A549 (cell line): ENCODE data around the gene ZNF205. TPM values are rescaled to one million over a fixed set of nuclear protein-coding genes. Genes with fewer than 3 reads are reported as not detected.

ENCODE experiments used
- ATAC-seq, 2 experiments: fragments of 200-7000 bp in 1 of 2; fragments of >200 bp in 1 of 2; cut with Nextera tagmentation in 1 of 2; cut with Tn5 transposase in 1 of 2; 3 replicates each; pipeline versions ENCODE4 v1.8.0 to v1.9.1; 2018 to 2020; ENCODE audit warnings: mild to moderate bottlenecking in 1 of 2, moderate library complexity in 1 of 2
- CTCF ChIA-PET: fragments of 300-600 bp; sonication (Branson Sonifier 250); formaldehyde crosslinking; extraction: SDS; loops from one replicate; lab custom pipeline; 2021; ENCODE audit warnings: antibody characterized with exemption, inconsistent platforms; lab: Yijun Ruan, JAX
- POLR2A ChIA-PET: fragments of 350-600 bp; formaldehyde crosslinking; extraction: SDS; loops from one replicate; lab custom pipeline; 2021; ENCODE audit warnings: antibody characterized with exemption, inconsistent platforms; lab: Yijun Ruan, JAX
- DNase-seq, 2 experiments: peaks; one replicate each; pipeline versions ENCODE4 v3.0.0 to v3.0.0-alpha.2; 2011 to 2016; ENCODE audit warnings: low read depth in 1 of 2, low spot score in 1 of 2
- FAIRE-seq: peaks from 2 replicates; lab custom pipeline; 2011; peaks lifted over from hg19 to GRCh38; lab: Jason Lieb, UNC
- H3K27ac ChIP-seq, 2 experiments: fragments of >200 bp; sonication (Bioruptor Twin); formaldehyde crosslinking; 3 replicates each; pipeline ENCODE4 v1.5.1; 2016 to 2017
- H3K4me1 ChIP-seq: fragments of >200 bp; sonication (Bioruptor Twin); formaldehyde crosslinking; 3 replicates; pipeline ENCODE4 v1.6.1; 2016
- H3K4me2 ChIP-seq: fragments of >200 bp; sonication (Bioruptor Twin); formaldehyde crosslinking; 3 replicates; pipeline ENCODE4 v1.6.1; 2016
- H3K4me3 ChIP-seq: fragments of >200 bp; sonication (Bioruptor Twin); formaldehyde crosslinking; 3 replicates; pipeline ENCODE4 v1.5.1; 2016
- H3K9me3 ChIP-seq: fragments of >200 bp; sonication (Bioruptor Twin); formaldehyde crosslinking; 3 replicates; pipeline ENCODE4 v1.6.1; 2016
- BHLHE40 ChIP-seq: IDR thresholded peaks from 2 replicates; pipeline ENCODE4 v1.6.1; 2012; ENCODE audit warnings: low read depth, low read length, inconsistent platforms
- CBX8 ChIP-seq: fragments of 200-600 bp; sonication (generic); IDR thresholded peaks from 2 replicates; pipeline ENCODE4 v1.6.1; 2016
- CEBPB ChIP-seq, 2 experiments: fragments of >200 bp in 1 of 2; sonication (Bioruptor Twin) in 1 of 2; formaldehyde crosslinking in 1 of 2; IDR thresholded peaks; 2 replicates each; pipeline ENCODE4 v1.6.1; 2012 to 2016
- HDAC2 ChIP-seq: fragments of 200-600 bp; sonication (generic); IDR thresholded peaks from 2 replicates; pipeline ENCODE4 v1.6.1; 2016
- HES2 ChIP-seq: fragments of >200 bp; sonication (Bioruptor Twin); formaldehyde crosslinking; IDR thresholded peaks from 2 replicates; pipeline ENCODE4 v1.6.1; 2016
- HOXB5 ChIP-seq: fragments of 250-450 bp; sonication (Bioruptor Pico); IDR thresholded peaks from 2 replicates; pipeline ENCODE4 v1.5.0; 2020; ENCODE audit warnings: mild to moderate bottlenecking, moderate library complexity
- KDM1A ChIP-seq: fragments of 200-600 bp; sonication (generic); IDR thresholded peaks from 2 replicates; pipeline ENCODE4 v1.6.1; 2016; ENCODE audit warnings: low read depth, mild to moderate bottlenecking
- PBX3 ChIP-seq: IDR thresholded peaks from 2 replicates; pipeline ENCODE4 v1.6.1; 2012
- PHF8 ChIP-seq: fragments of 200-600 bp; sonication (generic); IDR thresholded peaks from 2 replicates; pipeline ENCODE4 v1.6.1; 2016; ENCODE audit warnings: low read depth, mild to moderate bottlenecking, antibody characterized with exemption, moderate library complexity, borderline replicate concordance
- RAD21 ChIP-seq, 2 experiments: fragments of >200 bp in 1 of 2; sonication (Bioruptor Twin) in 1 of 2; formaldehyde crosslinking in 1 of 2; IDR thresholded peaks in 1 of 2; conservative IDR thresholded peaks in 1 of 2; 2 replicates in 1 of 2; 3 replicates in 1 of 2; pipeline ENCODE4 v1.6.1; 2012 to 2018; ENCODE audit warnings: inconsistent platforms in 1 of 2
- RFX5 ChIP-seq: fragments of 450-650 bp; IDR thresholded peaks from 2 replicates; pipeline ENCODE4 v1.7.1; 2014; ENCODE audit warnings: antibody characterized with exemption, mild to moderate bottlenecking, moderate library complexity
- SREBF2 ChIP-seq: fragments of 450-650 bp; IDR thresholded peaks from 2 replicates; pipeline ENCODE4 v1.6.1; 2014; ENCODE audit warnings: mild to moderate bottlenecking, moderate library complexity
- TFCP2L1 ChIP-seq: fragments of 250-450 bp; sonication (Bioruptor Pico); IDR thresholded peaks from 2 replicates; pipeline ENCODE4 v1.5.0; 2021; ENCODE audit warnings: mild to moderate bottlenecking
- WGBS: methylation state at CpG from one replicate; pipeline ENCODE4 v1.1.6; 2017; ENCODE audit errors: missing lambda C conversion rate; 5-methylcytosine and 5-hydroxymethylcytosine counted together
- polyA plus RNA-seq, 4 experiments: library from polyadenylated mRNA; depleted of rRNA in 3 of 4; stranded (reverse); fragments of >200 nt; fragmentation: RNase III in 1 of 4; extraction: RNeasy Plus Mini Kit Qiagen cat#74134 plus additional on column Dnase treatment in 1 of 4; gene quantifications; 2 replicates in 3 of 4; 3 replicates in 1 of 4; pipeline ENCODE4 v1.2.3, GENCODE V29; 2011 to 2017
- TF ChIP-seq, protein P1 (sequence below): fragments of 150-350 bp; IDR thresholded peaks from 2 replicates; pipeline ENCODE4 v1.6.1; 2014; ENCODE audit warnings: low read depth, mild to moderate bottlenecking, low read length
- TF ChIP-seq, protein P2 (sequence below): fragments of 450-650 bp; IDR thresholded peaks from 2 replicates; pipeline ENCODE4 v1.6.1; 2014; ENCODE audit warnings: antibody characterized with exemption
- TF ChIP-seq, protein P3 (sequence below): fragments of 250-450 bp; sonication (Bioruptor Pico); IDR thresholded peaks from 2 replicates; pipeline ENCODE4 v1.5.0; 2021; ENCODE audit warnings: mild to moderate bottlenecking, moderate library complexity, borderline replicate concordance

The ZNF205 gene
- polyA plus RNA-seq, 2 of the 4 experiments (the other 2 are of a cell fraction), result 4.3 to 9.6 TPM

DNA sequence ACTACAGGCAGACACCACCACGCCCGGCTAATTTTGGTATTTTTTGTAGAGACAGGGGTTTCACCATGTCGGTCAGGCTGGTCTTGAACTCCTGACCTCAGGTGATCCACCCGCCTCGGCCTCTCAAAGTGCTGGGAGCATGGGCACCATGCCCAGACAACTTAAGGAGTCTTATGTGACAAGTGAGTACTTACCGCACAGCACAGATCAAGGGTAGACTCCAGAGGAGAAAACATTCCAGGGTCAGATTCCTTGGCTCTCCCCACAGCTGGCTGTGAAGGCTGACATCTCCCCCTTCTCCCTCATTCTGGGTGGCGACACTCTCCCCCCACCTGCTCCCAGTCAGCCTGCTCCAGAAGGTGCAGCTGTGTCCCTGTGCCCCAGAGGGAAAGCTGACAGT lies 23.9 kb upstream of the ZNF205 start:
- H3K4me2 ChIP-seq, result no peak overlapping the region
- 50% methylated on average over 7 of the region's 7 CpGs for WGBS
- TF ChIP-seq SREBF2 (no peak), KDM1A (no peak), RFX5 (no peak), RAD21 (conservative IDR thresholded peaks at IDR 0.05 in 1 of 2, IDR thresholded peaks at IDR 0.05 in 1 of 2) (no peak), PBX3 (no peak), HOXB5 (CRISPR knock-in tag) (no peak), HES2 (no peak), BHLHE40 (no peak), PHF8 (no peak), HDAC2 (no peak), CBX8 (no peak)
- TF ChIP-seq, protein P1, sequence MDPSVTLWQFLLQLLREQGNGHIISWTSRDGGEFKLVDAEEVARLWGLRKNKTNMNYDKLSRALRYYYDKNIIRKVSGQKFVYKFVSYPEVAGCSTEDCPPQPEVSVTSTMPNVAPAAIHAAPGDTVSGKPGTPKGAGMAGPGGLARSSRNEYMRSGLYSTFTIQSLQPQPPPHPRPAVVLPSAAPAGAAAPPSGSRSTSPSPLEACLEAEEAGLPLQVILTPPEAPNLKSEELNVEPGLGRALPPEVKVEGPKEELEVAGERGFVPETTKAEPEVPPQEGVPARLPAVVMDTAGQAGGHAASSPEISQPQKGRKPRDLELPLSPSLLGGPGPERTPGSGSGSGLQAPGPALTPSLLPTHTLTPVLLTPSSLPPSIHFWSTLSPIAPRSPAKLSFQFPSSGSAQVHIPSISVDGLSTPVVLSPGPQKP, result no peak
- TF ChIP-seq, protein P2, sequence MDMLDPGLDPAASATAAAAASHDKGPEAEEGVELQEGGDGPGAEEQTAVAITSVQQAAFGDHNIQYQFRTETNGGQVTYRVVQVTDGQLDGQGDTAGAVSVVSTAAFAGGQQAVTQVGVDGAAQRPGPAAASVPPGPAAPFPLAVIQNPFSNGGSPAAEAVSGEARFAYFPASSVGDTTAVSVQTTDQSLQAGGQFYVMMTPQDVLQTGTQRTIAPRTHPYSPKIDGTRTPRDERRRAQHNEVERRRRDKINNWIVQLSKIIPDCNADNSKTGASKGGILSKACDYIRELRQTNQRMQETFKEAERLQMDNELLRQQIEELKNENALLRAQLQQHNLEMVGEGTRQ, result no peak
- TF ChIP-seq, protein P3, sequence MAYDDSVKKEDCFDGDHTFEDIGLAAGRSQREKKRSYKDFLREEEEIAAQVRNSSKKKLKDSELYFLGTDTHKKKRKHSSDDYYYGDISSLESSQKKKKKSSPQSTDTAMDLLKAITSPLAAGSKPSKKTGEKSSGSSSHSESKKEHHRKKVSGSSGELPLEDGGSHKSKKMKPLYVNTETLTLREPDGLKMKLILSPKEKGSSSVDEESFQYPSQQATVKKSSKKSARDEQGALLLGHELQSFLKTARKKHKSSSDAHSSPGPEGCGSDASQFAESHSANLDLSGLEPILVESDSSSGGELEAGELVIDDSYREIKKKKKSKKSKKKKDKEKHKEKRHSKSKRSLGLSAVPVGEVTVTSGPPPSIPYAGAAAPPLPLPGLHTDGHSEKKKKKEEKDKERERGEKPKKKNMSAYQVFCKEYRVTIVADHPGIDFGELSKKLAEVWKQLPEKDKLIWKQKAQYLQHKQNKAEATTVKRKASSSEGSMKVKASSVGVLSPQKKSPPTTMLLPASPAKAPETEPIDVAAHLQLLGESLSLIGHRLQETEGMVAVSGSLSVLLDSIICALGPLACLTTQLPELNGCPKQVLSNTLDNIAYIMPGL (CRISPR knock-in tag), result no peak
- CTCF ChIA-PET, result interaction anchor here (0.7 to 4.1 kb wide), 9 partner anchors 8 to 56 kb away, joined by 3 to 29 read pairs (median 5); partner anchors contain the start of gene IL32
- no peaks in the 10 kb centered on the region for H3K9me3 ChIP-seq
- DNase-seq (no peak), ATAC-seq (no peak), FAIRE-seq (no peak)
- no peak overlapping the region for H3K4me3 ChIP-seq
- H3K4me1 ChIP-seq, result no peaks in the 10 kb centered on the region
- H3K27ac ChIP-seq, result no peak overlapping the region
- POLR2A ChIA-PET, result no interaction called here

DNA sequence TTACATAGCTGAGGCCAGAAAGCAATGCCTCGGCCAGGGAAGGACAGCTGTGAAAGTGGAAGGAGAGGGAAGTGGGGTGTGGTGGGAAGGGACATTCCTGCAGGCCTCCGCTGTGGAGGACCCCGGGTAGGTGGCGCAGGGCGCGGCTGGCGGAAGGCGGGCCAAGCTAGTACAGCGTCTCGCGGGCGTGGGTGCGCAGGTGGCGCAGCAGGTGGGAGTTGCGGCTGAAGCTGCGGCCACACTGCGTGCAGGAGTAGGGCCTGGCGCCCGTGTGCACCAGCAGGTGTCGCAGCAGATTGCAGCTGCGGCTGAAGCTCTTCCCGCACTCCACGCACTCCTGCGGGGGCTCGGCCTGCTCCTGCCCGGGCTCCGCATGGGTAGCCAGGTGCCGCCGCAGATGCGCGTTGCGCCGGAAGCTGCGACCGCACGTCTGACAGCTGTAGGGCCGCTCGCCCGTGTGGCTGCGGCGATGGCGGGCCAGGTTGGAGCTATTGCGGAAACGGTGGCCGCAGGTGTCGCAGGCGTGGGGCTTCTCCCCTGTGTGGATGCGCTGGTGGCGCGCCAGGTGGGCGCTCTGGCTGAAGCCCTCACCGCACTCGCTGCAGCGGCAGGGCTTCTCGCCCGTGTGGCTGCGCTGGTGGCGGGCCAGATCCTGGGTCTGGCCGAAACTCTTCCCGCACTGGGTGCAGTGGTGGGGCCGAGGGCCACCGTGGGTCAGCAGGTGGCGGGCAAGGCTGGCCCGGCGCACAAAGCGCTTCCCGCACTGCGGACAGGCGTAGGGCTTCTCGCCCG lies 23.3 kb upstream of the ZNF205 start:
- no peak for TF ChIP-seq HES2
- no peak for TF ChIP-seq HOXB5 (CRISPR knock-in tag)
- TF ChIP-seq CBX8, result no peak
- TF ChIP-seq CEBPB (IDR thresholded peaks at IDR 0.05), result no peak
- no peak for TF ChIP-seq TFCP2L1 (CRISPR knock-in tag)
- TF ChIP-seq PHF8, result no peak
- TF ChIP-seq SREBF2, result no peak
- TF ChIP-seq, protein P2, result no peak
- TF ChIP-seq, all 56 proteins: peak for 0
- no peak overlapping the region for H3K4me2 ChIP-seq
- H3K4me1 ChIP-seq, result no peaks in the 10 kb centered on the region
- CTCF ChIA-PET, result interaction anchor here (0.7 to 4.1 kb wide), 10 partner anchors 9 to 57 kb away, joined by 3 to 29 read pairs (median 5); partner anchors contain the start of gene IL32
- POLR2A ChIA-PET, result no interaction called here
- FAIRE-seq, result no peak
- H3K27ac ChIP-seq, result no peak overlapping the region
- ATAC-seq, result no peak
- no peak overlapping the region for H3K4me3 ChIP-seq
- WGBS, result 81% methylated on average over 60 of the region's 71 CpGs
- DNase-seq, result no peak
- no peaks in the 10 kb centered on the region for H3K9me3 ChIP-seq
